Breast epithelium (tissue), 3 donors: ENCODE results near the gene DCST2.

Experiments used
- POLR2A ChIP-seq: fragments of 450-650 bp; IDR thresholded peaks from one replicate; pipeline ENCODE4 v1.6.1; 2016; ENCODE audit warnings: antibody characterized with exemption, mild to moderate bottlenecking, moderate library complexity
- TF ChIP-seq, protein P1 (sequence below), 3 donors: fragments of 450-650 bp; IDR thresholded peaks; one replicate each; pipeline ENCODE4 v1.5.1; 2016 to 2017; ENCODE audit warnings: antibody characterized with exemption in 3 of 3, mild to moderate bottlenecking in 3 of 3, moderate library complexity in 3 of 3

GRCh38 chr1:155009221-155009711, 24.3 kb downstream of the DCST2 start:
- TF ChIP-seq, protein P1, sequence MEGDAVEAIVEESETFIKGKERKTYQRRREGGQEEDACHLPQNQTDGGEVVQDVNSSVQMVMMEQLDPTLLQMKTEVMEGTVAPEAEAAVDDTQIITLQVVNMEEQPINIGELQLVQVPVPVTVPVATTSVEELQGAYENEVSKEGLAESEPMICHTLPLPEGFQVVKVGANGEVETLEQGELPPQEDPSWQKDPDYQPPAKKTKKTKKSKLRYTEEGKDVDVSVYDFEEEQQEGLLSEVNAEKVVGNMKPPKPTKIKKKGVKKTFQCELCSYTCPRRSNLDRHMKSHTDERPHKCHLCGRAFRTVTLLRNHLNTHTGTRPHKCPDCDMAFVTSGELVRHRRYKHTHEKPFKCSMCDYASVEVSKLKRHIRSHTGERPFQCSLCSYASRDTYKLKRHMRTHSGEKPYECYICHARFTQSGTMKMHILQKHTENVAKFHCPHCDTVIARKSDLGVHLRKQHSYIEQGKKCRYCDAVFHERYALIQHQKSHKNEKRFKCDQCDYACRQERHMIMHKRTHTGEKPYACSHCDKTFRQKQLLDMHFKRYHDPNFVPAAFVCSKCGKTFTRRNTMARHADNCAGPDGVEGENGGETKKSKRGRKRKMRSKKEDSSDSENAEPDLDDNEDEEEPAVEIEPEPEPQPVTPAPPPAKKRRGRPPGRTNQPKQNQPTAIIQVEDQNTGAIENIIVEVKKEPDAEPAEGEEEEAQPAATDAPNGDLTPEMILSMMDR (IDR thresholded peaks at IDR 0.05): no peak
- no peak for TF ChIP-seq POLR2A
